Measurements from ENCODE around the gene CDC25A. TPM values are rescaled to one million over a fixed set of nuclear protein-coding genes. Genes with fewer than 3 reads are reported as not detected.
"Not testable (repeated sequence)": the region's sequence is repeated elsewhere in the genome, so short reads cannot be mapped to it uniquely, and the experiment has no call there.

CDC25A gene
- total RNA-seq, 2 donors from 2014 or later = 0.24 to 0.74 TPM

- Histone ChIP-seq H3K36me3 (no peaks in the 10 kb centered on the region), H3K27me3 (no peaks in the 10 kb centered on the region), H3K9me3 (no peaks in the 10 kb centered on the region), H3K4me3 (no peak overlapping the region), H3K27ac (no peak overlapping the region), H3K4me1 (peaks cover 0 to 9% of the 10 kb centered on the region in 2 donors)
- no peak for TF ChIP-seq CTCF (IDR thresholded peaks at IDR 0.05)
- no peak for DNase-seq (ENCODE audit: low spot score)
These were observed 68.0 kb downstream of the CDC25A start for GRCh38 chr3:48120223-48120622.

GRCh38 chr3:48119505-48120193, 68.6 kb downstream of the CDC25A start:
- no peaks in the 10 kb centered on the region for H3K36me3 ChIP-seq
- H3K9me3 ChIP-seq = no peaks in the 10 kb centered on the region
- peak; percentile 61 for DNase-seq (ENCODE audit: low spot score)
- H3K4me1 ChIP-seq = peaks cover 0 to 9% of the 10 kb centered on the region in 2 donors
- H3K4me3 ChIP-seq = no peak overlapping the region
- H3K27ac ChIP-seq = peak overlapping the region; percentile 14 to 35
- no peaks in the 10 kb centered on the region for H3K27me3 ChIP-seq
- TF ChIP-seq CTCF (IDR thresholded peaks at IDR 0.05) = no peak

- no peak for TF ChIP-seq CTCF (IDR thresholded peaks at IDR 0.05)
- Histone ChIP-seq H3K4me3 (no peak overlapping the region), H3K27ac (peak overlapping the region; percentile 14 to 35), H3K27me3 (no peaks in the 10 kb centered on the region), H3K4me1 (peaks cover 0 to 9% of the 10 kb centered on the region in 2 donors), H3K9me3 (no peaks in the 10 kb centered on the region), H3K36me3 (no peaks in the 10 kb centered on the region)
- DNase-seq (ENCODE audit: low spot score) = no peak
These were observed 69.3 kb downstream of the CDC25A start for GRCh38 chr3:48118928-48119327.

- no peak for DNase-seq (ENCODE audit: low spot score)
- Histone ChIP-seq H3K27ac (no peak overlapping the region), H3K27me3 (no peaks in the 10 kb centered on the region), H3K36me3 (no peaks in the 10 kb centered on the region), H3K9me3 (no peaks in the 10 kb centered on the region), H3K4me1 (peaks cover 0 to 9% of the 10 kb centered on the region in 2 donors), H3K4me3 (no peak overlapping the region)
- no peak for TF ChIP-seq CTCF (IDR thresholded peaks at IDR 0.05)
These were observed 69.9 kb downstream of the CDC25A start for GRCh38 chr3:48118322-48118721.

GRCh38 chr3:48112813-48113212, 75.4 kb downstream of the CDC25A start:
- TF ChIP-seq CTCF (IDR thresholded peaks at IDR 0.05) = no peak
- H3K4me3 ChIP-seq = no peak overlapping the region
- DNase-seq (ENCODE audit: low spot score) = no peak
- H3K36me3 ChIP-seq = no peaks in the 10 kb centered on the region
- H3K9me3 ChIP-seq = no peaks in the 10 kb centered on the region
- no peaks in the 10 kb centered on the region for H3K27me3 ChIP-seq
- no peak overlapping the region for H3K27ac ChIP-seq
- H3K4me1 ChIP-seq = peaks cover 0 to 14% of the 10 kb centered on the region in 2 donors

- H3K4me3 ChIP-seq; H3K36me3 ChIP-seq; H3K27ac ChIP-seq; DNase-seq (ENCODE audit: low spot score); H3K9me3 ChIP-seq; H3K27me3 ChIP-seq: not testable (repeated sequence)
- H3K4me1 ChIP-seq = peaks cover 0 to 14% of the 10 kb centered on the region in 2 donors
These were observed 76.0 kb downstream of the CDC25A start for GRCh38 chr3:48112108-48112791.
